ENCODE data around the gene PPL. TPM values are rescaled to one million over a fixed set of nuclear protein-coding genes. Genes with fewer than 3 reads are reported as not detected.

Gene PPL
- total and polyA plus RNA-seq, 4 donors, result 19.9 to 89.0 (median 52.8) TPM

- WGBS, 2 donors, result 69 to 91% methylated on average over 2 of the region's 2 CpGs
These were observed 9.3 kb downstream of the PPL start for GRCh38 chr16:4927661-4928060.

GRCh38 chr16:4926928-4927327, 10.0 kb downstream of the PPL start:
- Histone ChIP-seq H3K4me1 (ENCODE audit: control insufficient read depth in 5 of 5, insufficient read depth in 5 of 5, low read length in 5 of 5) (peaks cover 0 to 13% (median 0%) of the 10 kb centered on the region in 5 donors), H3K27me3 (ENCODE audit: control insufficient read depth in 3 of 3, insufficient read depth in 3 of 3, low read length in 2 of 3) (no peaks in the 10 kb centered on the region), H3K27ac (ENCODE audit: low read depth in 1 of 2, low read length in 1 of 2) (no peak overlapping the region), H3K9ac (ENCODE audit: insufficient read depth in 1 of 2, low read length in 2 of 2) (no peak overlapping the region), H3K36me3 (ENCODE audit: control insufficient read depth in 4 of 4, insufficient read depth in 4 of 4, low read length in 4 of 4) (no peaks in the 10 kb centered on the region), H3K4me3 (no peak overlapping the region), H3K9me3 (ENCODE audit: control insufficient read depth in 4 of 4, insufficient read depth in 3 of 4, low read length in 3 of 4) (peaks cover 0 to 8% (median 1%) of the 10 kb centered on the region in 4 donors)
- 98% methylated on average over 2 of the region's 2 CpGs for WGBS, 2 donors
- DNase-seq (no peak), ATAC-seq (ENCODE audit: insufficient read depth, low FRiP score) (no peak)
- TF ChIP-seq, protein P1, sequence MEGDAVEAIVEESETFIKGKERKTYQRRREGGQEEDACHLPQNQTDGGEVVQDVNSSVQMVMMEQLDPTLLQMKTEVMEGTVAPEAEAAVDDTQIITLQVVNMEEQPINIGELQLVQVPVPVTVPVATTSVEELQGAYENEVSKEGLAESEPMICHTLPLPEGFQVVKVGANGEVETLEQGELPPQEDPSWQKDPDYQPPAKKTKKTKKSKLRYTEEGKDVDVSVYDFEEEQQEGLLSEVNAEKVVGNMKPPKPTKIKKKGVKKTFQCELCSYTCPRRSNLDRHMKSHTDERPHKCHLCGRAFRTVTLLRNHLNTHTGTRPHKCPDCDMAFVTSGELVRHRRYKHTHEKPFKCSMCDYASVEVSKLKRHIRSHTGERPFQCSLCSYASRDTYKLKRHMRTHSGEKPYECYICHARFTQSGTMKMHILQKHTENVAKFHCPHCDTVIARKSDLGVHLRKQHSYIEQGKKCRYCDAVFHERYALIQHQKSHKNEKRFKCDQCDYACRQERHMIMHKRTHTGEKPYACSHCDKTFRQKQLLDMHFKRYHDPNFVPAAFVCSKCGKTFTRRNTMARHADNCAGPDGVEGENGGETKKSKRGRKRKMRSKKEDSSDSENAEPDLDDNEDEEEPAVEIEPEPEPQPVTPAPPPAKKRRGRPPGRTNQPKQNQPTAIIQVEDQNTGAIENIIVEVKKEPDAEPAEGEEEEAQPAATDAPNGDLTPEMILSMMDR (IDR thresholded peaks at IDR 0.05; ENCODE audit: control extremely low read depth, extremely low read depth), result no peak

More at GRCh38 chr16:4927661-4928060, 9.3 kb downstream of the PPL start:
- Histone ChIP-seq H3K27ac (ENCODE audit: low read depth in 1 of 2, low read length in 1 of 2) (no peak overlapping the region), H3K9ac (ENCODE audit: insufficient read depth in 1 of 2, low read length in 2 of 2) (no peak overlapping the region), H3K27me3 (ENCODE audit: control insufficient read depth in 3 of 3, insufficient read depth in 3 of 3, low read length in 2 of 3) (no peaks in the 10 kb centered on the region), H3K4me3 (no peak overlapping the region), H3K9me3 (ENCODE audit: control insufficient read depth in 4 of 4, insufficient read depth in 3 of 4, low read length in 3 of 4) (peaks cover 0 to 8% (median 1%) of the 10 kb centered on the region in 4 donors), H3K4me1 (ENCODE audit: control insufficient read depth in 5 of 5, insufficient read depth in 5 of 5, low read length in 5 of 5) (peaks cover 0 to 13% (median 0%) of the 10 kb centered on the region in 5 donors), H3K36me3 (ENCODE audit: control insufficient read depth in 4 of 4, insufficient read depth in 4 of 4, low read length in 4 of 4) (no peaks in the 10 kb centered on the region)
- ATAC-seq (ENCODE audit: insufficient read depth, low FRiP score) (no peak), DNase-seq (no peak)
- TF ChIP-seq, protein P1 (IDR thresholded peaks at IDR 0.05; ENCODE audit: control extremely low read depth, extremely low read depth), result no peak

DNA sequence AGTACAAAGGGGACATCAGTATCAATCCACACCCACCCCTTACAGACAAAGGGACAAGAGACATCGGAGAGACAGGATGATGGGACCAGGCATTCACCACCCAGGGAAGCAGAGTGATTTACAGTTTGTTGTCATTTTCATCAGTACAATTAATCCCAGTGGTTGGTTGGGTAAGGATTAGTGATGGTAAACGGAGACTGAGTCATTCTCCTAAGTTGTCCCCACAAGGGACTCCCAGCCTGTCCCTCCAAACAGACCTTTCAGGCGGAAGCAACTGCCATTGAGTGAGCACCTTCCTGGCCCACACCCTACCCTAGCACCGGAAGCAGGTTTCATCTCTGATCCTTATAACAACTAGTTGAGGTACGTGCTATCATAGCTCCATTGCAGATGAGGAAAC, 11.2 kb downstream of the PPL start:
- H3K4me3 ChIP-seq, result no peak overlapping the region
- no peak for DNase-seq
- no peak overlapping the region for H3K9ac ChIP-seq (ENCODE audit: insufficient read depth in 1 of 2, low read length in 2 of 2)
- H3K27me3 ChIP-seq (ENCODE audit: control insufficient read depth in 3 of 3, insufficient read depth in 3 of 3, low read length in 2 of 3), result no peaks in the 10 kb centered on the region
- ATAC-seq (ENCODE audit: insufficient read depth, low FRiP score), result no peak
- TF ChIP-seq, protein P1 (IDR thresholded peaks at IDR 0.05; ENCODE audit: control extremely low read depth, extremely low read depth), result no peak
- peaks cover 0 to 8% (median 2%) of the 10 kb centered on the region in 4 donors for H3K9me3 ChIP-seq (ENCODE audit: control insufficient read depth in 4 of 4, insufficient read depth in 3 of 4, low read length in 3 of 4)
- H3K36me3 ChIP-seq (ENCODE audit: control insufficient read depth in 4 of 4, insufficient read depth in 4 of 4, low read length in 4 of 4), result no peaks in the 10 kb centered on the region
- H3K4me1 ChIP-seq (ENCODE audit: control insufficient read depth in 5 of 5, insufficient read depth in 5 of 5, low read length in 5 of 5), result peaks cover 0 to 13% (median 0%) of the 10 kb centered on the region in 5 donors
- WGBS, 2 donors, result 92% methylated on average over 5 of the region's 5 CpGs
- peak overlapping the region in 1 of 2 donors; percentile 54 for H3K27ac ChIP-seq (ENCODE audit: low read depth in 1 of 2, low read length in 1 of 2)

DNA sequence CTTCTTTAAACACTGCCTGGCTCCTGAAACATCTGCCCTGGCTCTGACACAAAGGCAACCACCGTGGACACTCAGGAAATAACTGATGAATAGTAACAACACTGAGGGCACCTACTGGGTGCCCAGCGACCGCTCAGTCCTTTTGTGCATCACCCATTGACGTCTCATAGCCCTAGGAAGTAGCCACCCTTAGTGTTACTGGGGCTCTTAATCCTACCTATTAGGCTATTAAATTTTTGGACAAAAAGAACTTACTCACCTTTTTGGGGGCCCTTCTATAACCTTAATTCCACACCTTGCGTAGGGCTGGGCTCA, 11.7 kb downstream of the PPL start:
- H3K27me3 ChIP-seq (ENCODE audit: control insufficient read depth in 3 of 3, insufficient read depth in 3 of 3, low read length in 2 of 3), result no peaks in the 10 kb centered on the region
- peaks cover 0 to 13% (median 0%) of the 10 kb centered on the region in 5 donors for H3K4me1 ChIP-seq (ENCODE audit: control insufficient read depth in 5 of 5, insufficient read depth in 5 of 5, low read length in 5 of 5)
- peaks cover 0 to 8% (median 2%) of the 10 kb centered on the region in 4 donors for H3K9me3 ChIP-seq (ENCODE audit: control insufficient read depth in 4 of 4, insufficient read depth in 3 of 4, low read length in 3 of 4)
- ATAC-seq (ENCODE audit: insufficient read depth, low FRiP score), result no peak
- H3K27ac ChIP-seq (ENCODE audit: low read depth in 1 of 2, low read length in 1 of 2), result no peak overlapping the region
- H3K9ac ChIP-seq (ENCODE audit: insufficient read depth in 1 of 2, low read length in 2 of 2), result no peak overlapping the region
- TF ChIP-seq, protein P1 (IDR thresholded peaks at IDR 0.05; ENCODE audit: control extremely low read depth, extremely low read depth), result no peak
- H3K36me3 ChIP-seq (ENCODE audit: control insufficient read depth in 4 of 4, insufficient read depth in 4 of 4, low read length in 4 of 4), result no peaks in the 10 kb centered on the region
- WGBS, 2 donors, result 61 to 83% methylated on average over 5 of the region's 5 CpGs
- no peak overlapping the region for H3K4me3 ChIP-seq
- DNase-seq, result no peak
